ENCODE measurements around the gene MORC4.

The MORC4 gene

GRCh38 chrX:106901341-106901740 is 98.7 kb downstream of the MORC4 start:
- TF ChIP-seq, protein P1, sequence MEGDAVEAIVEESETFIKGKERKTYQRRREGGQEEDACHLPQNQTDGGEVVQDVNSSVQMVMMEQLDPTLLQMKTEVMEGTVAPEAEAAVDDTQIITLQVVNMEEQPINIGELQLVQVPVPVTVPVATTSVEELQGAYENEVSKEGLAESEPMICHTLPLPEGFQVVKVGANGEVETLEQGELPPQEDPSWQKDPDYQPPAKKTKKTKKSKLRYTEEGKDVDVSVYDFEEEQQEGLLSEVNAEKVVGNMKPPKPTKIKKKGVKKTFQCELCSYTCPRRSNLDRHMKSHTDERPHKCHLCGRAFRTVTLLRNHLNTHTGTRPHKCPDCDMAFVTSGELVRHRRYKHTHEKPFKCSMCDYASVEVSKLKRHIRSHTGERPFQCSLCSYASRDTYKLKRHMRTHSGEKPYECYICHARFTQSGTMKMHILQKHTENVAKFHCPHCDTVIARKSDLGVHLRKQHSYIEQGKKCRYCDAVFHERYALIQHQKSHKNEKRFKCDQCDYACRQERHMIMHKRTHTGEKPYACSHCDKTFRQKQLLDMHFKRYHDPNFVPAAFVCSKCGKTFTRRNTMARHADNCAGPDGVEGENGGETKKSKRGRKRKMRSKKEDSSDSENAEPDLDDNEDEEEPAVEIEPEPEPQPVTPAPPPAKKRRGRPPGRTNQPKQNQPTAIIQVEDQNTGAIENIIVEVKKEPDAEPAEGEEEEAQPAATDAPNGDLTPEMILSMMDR (IDR thresholded peaks at IDR 0.05; ENCODE audit: borderline replicate concordance, extremely low read depth, low read length, poor library complexity, severe bottlenecking) = no peak
- no peak for TF ChIP-seq EZH2 (IDR thresholded peaks at IDR 0.05; ENCODE audit: borderline replicate concordance, low read depth, low read length, severe bottlenecking)
- Histone ChIP-seq H2AFZ (ENCODE audit: low read depth, low read length) (no peak overlapping the region), H3K4me2 (ENCODE audit: insufficient read depth, low read length) (no peak overlapping the region), H3K36me3 (ENCODE audit: insufficient read depth, low read length) (no peaks in the 10 kb centered on the region), H4K20me1 (ENCODE audit: insufficient read depth, low read length) (no peaks in the 10 kb centered on the region), H3K9ac (ENCODE audit: low read depth, low read length) (no peak overlapping the region), H3K27ac (ENCODE audit: low read length) (no peak overlapping the region), H3K27me3 (ENCODE audit: insufficient read depth, low read length, poor library complexity) (no peaks in the 10 kb centered on the region), H3K4me1 (ENCODE audit: insufficient read depth, low read length) (no peaks in the 10 kb centered on the region), H3K4me3 (ENCODE audit: low read depth in 1 of 2, low read length in 2 of 2) (no peak overlapping the region), H3K79me2 (ENCODE audit: insufficient read depth, low read length) (no peaks in the 10 kb centered on the region), H3K9me3 (ENCODE audit: insufficient read depth, low read length, severe bottlenecking) (no peaks in the 10 kb centered on the region)
- ATAC-seq (ENCODE audit: insufficient read depth, low read depth) (no peak), DNase-seq (no peak)

DNA sequence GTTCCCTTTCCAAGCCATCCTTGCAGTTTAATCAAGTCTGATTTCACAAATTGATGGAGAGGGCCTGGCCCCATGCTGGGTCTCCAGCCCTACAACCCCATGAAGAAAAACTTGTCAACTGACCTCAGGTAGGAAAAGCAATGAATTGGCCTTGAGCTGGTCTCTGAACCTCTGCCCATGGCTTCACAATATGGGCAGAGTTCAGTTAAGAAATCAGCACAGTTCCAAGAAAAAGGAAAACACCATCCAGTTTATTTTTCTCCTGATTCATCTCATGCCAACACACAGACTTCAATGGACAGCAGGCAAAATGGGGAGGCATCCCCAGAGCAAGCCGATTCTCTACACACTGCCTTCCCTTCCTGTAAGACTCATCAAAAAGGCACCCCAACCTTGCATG is 100.2 kb downstream of the MORC4 start:
- DNase-seq (no peak), ATAC-seq (ENCODE audit: insufficient read depth, low read depth) (no peak)
- H3K4me2 ChIP-seq (ENCODE audit: insufficient read depth, low read length) = no peak overlapping the region
- no peaks in the 10 kb centered on the region for H3K79me2 ChIP-seq (ENCODE audit: insufficient read depth, low read length)
- H2AFZ ChIP-seq (ENCODE audit: low read depth, low read length) = no peak overlapping the region
- no peak overlapping the region for H3K4me3 ChIP-seq (ENCODE audit: low read depth in 1 of 2, low read length in 2 of 2)
- no peaks in the 10 kb centered on the region for H3K36me3 ChIP-seq (ENCODE audit: insufficient read depth, low read length)
- TF ChIP-seq, protein P1 (IDR thresholded peaks at IDR 0.05; ENCODE audit: borderline replicate concordance, extremely low read depth, low read length, poor library complexity, severe bottlenecking) = no peak
- no peak for TF ChIP-seq EZH2 (IDR thresholded peaks at IDR 0.05; ENCODE audit: borderline replicate concordance, low read depth, low read length, severe bottlenecking)
- H3K4me1 ChIP-seq (ENCODE audit: insufficient read depth, low read length) = no peaks in the 10 kb centered on the region
- no peak overlapping the region for H3K27ac ChIP-seq (ENCODE audit: low read length)
- no peak overlapping the region for H3K9ac ChIP-seq (ENCODE audit: low read depth, low read length)
- H3K27me3 ChIP-seq (ENCODE audit: insufficient read depth, low read length, poor library complexity) = no peaks in the 10 kb centered on the region
- H4K20me1 ChIP-seq (ENCODE audit: insufficient read depth, low read length) = no peaks in the 10 kb centered on the region
- no peaks in the 10 kb centered on the region for H3K9me3 ChIP-seq (ENCODE audit: insufficient read depth, low read length, severe bottlenecking)

- ATAC-seq (ENCODE audit: insufficient read depth, low read depth) (no peak), DNase-seq (no peak)
- Histone ChIP-seq H4K20me1 (ENCODE audit: insufficient read depth, low read length) (no peaks in the 10 kb centered on the region), H3K27me3 (ENCODE audit: insufficient read depth, low read length, poor library complexity) (no peaks in the 10 kb centered on the region), H3K36me3 (ENCODE audit: insufficient read depth, low read length) (no peaks in the 10 kb centered on the region), H3K4me3 (ENCODE audit: low read depth in 1 of 2, low read length in 2 of 2) (no peak overlapping the region), H3K27ac (ENCODE audit: low read length) (no peak overlapping the region), H3K79me2 (ENCODE audit: insufficient read depth, low read length) (no peaks in the 10 kb centered on the region), H3K9ac (ENCODE audit: low read depth, low read length) (no peak overlapping the region), H3K4me1 (ENCODE audit: insufficient read depth, low read length) (no peaks in the 10 kb centered on the region), H3K9me3 (ENCODE audit: insufficient read depth, low read length, severe bottlenecking) (no peaks in the 10 kb centered on the region), H3K4me2 (ENCODE audit: insufficient read depth, low read length) (no peak overlapping the region), H2AFZ (ENCODE audit: low read depth, low read length) (no peak overlapping the region)
- TF ChIP-seq EZH2 (IDR thresholded peaks at IDR 0.05; ENCODE audit: borderline replicate concordance, low read depth, low read length, severe bottlenecking) = no peak
- TF ChIP-seq, protein P1 (IDR thresholded peaks at IDR 0.05; ENCODE audit: borderline replicate concordance, extremely low read depth, low read length, poor library complexity, severe bottlenecking) = no peak
Measured at GRCh38 chrX:106899276-106899675, 100.7 kb downstream of the MORC4 start.

- no peak overlapping the region for H2AFZ ChIP-seq (ENCODE audit: low read depth, low read length)
- H4K20me1 ChIP-seq (ENCODE audit: insufficient read depth, low read length) = no peaks in the 10 kb centered on the region
- no peaks in the 10 kb centered on the region for H3K36me3 ChIP-seq (ENCODE audit: insufficient read depth, low read length)
- no peaks in the 10 kb centered on the region for H3K9me3 ChIP-seq (ENCODE audit: insufficient read depth, low read length, severe bottlenecking)
- no peaks in the 10 kb centered on the region for H3K79me2 ChIP-seq (ENCODE audit: insufficient read depth, low read length)
- no peak overlapping the region for H3K9ac ChIP-seq (ENCODE audit: low read depth, low read length)
- no peaks in the 10 kb centered on the region for H3K27me3 ChIP-seq (ENCODE audit: insufficient read depth, low read length, poor library complexity)
- ATAC-seq (ENCODE audit: insufficient read depth, low read depth) (peak; percentile 76), DNase-seq (peak; percentile 9)
- H3K4me3 ChIP-seq (ENCODE audit: low read depth in 1 of 2, low read length in 2 of 2) = no peak overlapping the region
- H3K27ac ChIP-seq (ENCODE audit: low read length) = no peak overlapping the region
- TF ChIP-seq, protein P1 (IDR thresholded peaks at IDR 0.05; ENCODE audit: borderline replicate concordance, extremely low read depth, low read length, poor library complexity, severe bottlenecking) = peak; percentile 56
- no peak for TF ChIP-seq EZH2 (IDR thresholded peaks at IDR 0.05; ENCODE audit: borderline replicate concordance, low read depth, low read length, severe bottlenecking)
- H3K4me2 ChIP-seq (ENCODE audit: insufficient read depth, low read length) = no peak overlapping the region
- H3K4me1 ChIP-seq (ENCODE audit: insufficient read depth, low read length) = no peaks in the 10 kb centered on the region
Measured at GRCh38 chrX:106898462-106898861, 101.5 kb downstream of the MORC4 start.

Data from DND-41 (cell line).